GM19328 (cell line): ENCODE data around the gene RACK1.

Experiments used
- ATAC-seq: cut with Tn5 transposase; IDR thresholded peaks from one replicate; pipeline ENCODE4 v1.9.1; 2021; ENCODE audit warnings: mild to moderate bottlenecking, moderate library complexity; ENCODE audit not compliant: unreplicated experiment

The RACK1 gene

GRCh38 chr5:181234455-181235306, 9.0 kb downstream of the RACK1 start:
- no peak for ATAC-seq

DNA sequence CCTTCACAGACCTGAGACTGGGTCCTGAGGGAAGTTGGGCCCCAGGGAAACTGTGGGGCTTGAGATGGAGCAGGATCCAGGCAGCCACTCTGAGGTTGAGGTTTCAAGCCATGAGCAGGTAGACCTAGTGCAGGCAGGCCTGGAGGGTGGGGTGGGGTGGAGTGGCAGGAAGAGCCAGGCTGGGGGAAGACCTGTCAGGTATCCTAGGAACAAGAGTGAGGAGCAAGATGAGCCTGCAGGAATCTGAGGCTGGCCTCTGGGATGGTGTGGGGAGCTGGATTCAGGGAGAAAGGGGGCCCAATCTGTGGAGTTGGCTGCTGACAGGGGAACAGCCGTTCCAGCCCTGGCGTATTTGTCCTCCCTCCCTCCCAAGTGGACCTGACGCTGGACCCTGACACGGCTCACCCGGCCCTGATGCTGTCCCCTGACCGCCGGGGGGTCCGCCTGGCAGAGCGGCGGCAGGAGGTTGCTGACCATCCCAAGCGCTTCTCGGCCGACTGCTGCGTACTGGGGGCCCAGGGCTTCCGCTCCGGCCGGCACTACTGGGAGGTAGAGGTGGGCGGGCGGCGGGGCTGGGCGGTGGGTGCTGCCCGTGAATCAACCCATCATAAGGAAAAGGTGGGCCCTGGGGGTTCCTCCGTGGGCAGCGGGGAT, 9.8 kb downstream of the RACK1 start:
- ATAC-seq = no peak

- no peak for ATAC-seq
Observed at GRCh38 chr5:181233088-181233800, 10.5 kb downstream of the RACK1 start.

- ATAC-seq = no peak
Observed at GRCh38 chr5:181232593-181232992, 11.1 kb downstream of the RACK1 start.

- ATAC-seq = no peak
Observed at GRCh38 chr5:181231432-181231831, 12.3 kb downstream of the RACK1 start.

GRCh38 chr5:181230551-181230950, 13.2 kb downstream of the RACK1 start:
- no peak for ATAC-seq

DNA sequence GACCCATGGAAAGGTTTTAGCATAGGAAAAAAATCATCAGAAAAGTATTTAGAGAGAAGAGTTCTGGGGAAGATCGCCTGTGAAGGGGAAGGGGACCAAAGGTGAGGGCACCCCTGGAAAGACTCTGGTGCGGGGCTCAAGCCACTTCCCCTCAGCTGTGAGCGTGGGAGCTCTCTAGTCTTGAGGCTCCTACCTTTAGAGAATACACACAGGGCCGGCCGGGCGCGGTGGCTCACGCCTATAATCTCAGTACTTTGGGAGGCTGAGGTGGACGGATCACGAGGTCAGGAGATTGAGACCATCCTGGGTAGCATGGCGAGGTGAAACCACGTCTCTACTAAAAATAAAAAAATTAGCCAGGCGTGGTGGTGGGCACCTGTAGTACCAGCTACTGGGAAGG, 13.7 kb downstream of the RACK1 start:
- no peak for ATAC-seq

DNA sequence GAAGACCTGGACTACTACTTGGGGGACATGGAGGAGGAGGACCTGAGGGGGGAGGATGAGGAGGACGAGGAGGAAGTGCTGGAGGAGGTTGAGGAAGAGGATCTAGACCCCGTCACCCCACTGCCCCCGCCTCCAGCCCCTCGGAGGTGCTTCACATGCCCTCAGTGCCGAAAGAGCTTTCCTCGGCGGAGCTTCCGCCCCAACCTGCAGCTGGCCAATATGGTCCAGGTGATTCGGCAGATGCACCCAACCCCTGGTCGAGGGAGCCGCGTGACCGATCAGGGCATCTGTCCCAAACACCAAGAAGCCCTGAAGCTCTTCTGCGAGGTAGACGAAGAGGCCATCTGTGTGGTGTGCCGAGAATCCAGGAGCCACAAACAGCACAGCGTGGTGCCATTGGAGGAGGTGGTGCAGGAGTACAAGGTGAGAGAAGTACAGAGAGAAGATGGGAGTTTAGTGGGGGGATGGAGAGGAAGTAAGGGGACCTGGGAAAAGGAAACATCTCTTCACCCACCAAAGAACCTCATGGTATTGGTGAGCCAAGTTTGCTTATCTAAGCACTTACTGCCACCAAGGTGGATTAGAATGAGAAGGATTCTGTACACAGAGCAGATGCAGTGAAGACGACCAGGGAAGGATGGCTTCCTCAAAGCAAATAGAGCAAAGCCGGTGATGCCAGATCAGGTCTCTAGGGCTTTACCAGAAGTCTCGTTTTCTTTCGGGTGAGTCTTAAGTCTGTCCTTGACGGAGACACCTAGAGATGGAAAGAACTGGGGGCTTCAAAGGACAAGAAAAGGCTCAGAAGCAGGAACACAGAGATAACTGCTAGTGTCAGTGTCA, 19.1 kb downstream of the RACK1 start:
- ATAC-seq = no peak

- no peak for ATAC-seq
Observed at GRCh38 chr5:181223729-181224389, 19.8 kb downstream of the RACK1 start.

DNA sequence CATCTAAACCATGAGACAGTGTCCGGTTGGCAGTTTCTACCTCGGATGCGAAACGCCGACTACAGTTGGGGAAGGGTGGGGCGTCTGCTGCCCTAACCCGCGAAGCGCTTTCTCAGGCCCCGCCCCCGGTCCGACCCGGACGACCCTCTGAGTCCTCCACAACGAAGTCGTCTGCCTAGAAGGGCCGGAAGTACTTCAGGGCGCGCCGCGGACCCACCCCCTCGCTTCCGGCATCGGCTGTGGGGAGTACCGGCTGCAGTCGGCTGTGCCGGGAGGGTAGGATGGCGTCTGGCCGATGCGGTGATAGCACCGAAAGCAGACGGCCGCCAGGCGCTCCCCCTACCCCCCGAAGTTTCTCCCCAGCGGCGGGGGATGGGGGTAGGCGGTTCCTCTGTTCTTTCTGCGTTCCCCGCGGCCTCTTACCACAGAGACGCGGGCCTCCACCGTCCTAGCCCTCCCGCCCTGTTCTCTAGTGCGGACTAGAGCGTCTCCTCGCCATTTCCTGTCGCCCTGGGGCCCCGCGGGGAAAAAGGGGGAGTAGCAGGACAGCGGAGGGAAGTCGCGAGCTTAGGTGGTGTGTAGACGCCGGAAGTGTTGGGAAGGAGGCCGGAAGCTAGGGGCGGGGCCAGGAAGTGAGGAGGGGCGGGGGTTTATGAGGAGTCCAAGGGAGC, 20.5 kb downstream of the RACK1 start, which contains the start of gene TRIM41:
Gene TRIM41, plus strand, starts transcription at position 224 of the 671 bp plus-strand sequence. CDS start 719 bp downstream, outside the sequence.
- ATAC-seq = peak; percentile 62

GRCh38 chr5:181222630-181223057, 21.1 kb downstream of the RACK1 start:
- ATAC-seq = no peak

- peak; percentile 33 for ATAC-seq
Observed at GRCh38 chr5:181221792-181222629, 21.7 kb downstream of the RACK1 start.

DNA sequence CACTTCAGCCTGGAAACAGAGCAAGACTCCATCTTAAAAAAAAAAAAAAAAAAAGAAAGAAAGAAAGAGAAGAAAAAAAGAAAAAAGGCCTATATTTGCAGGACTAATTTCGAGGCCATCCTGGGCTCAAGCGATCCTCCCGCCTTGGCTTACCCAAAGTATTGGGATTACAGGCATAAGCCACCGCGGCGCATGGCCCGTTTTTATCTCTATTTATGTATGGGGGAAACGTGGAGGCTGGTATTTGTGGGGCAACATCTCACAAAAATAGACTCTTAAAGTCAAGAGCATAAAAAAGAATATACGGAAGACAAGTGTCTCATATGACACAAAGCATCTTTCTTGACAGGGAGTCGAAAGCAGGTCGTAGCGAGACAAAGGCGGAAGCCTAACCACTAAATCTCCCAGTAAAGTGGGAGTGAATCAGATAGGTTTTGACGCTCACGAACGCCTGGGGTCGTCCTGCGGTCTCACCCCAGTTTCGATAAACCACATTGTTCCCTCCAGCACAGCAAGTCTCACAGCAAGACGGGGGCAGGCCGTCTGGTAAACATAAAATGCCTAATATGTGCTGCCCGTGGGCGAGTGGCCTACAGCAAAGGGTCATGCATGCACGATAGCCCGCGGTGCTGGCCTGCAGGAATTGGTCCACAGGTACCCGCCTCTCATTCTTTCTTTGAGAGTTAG, 22.5 kb downstream of the RACK1 start:
- ATAC-seq = no peak

DNA sequence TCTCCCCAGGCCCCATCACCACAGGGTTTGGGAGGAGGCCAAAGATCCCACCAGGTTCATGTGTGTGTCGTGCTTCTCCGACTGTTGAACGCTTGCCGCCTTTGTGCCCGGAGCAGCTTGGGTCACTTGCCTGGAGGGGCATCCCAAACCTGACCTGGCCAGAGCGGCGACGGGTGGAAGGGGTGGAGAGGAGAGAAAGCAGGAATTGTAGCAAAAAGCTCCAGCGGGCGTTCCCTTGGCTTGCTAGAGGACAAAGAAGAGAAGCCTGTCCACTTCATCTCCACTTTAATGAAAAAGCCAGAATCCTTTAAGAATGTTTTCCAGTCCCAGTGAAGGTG, 23.6 kb downstream of the RACK1 start:
- no peak for ATAC-seq

DNA sequence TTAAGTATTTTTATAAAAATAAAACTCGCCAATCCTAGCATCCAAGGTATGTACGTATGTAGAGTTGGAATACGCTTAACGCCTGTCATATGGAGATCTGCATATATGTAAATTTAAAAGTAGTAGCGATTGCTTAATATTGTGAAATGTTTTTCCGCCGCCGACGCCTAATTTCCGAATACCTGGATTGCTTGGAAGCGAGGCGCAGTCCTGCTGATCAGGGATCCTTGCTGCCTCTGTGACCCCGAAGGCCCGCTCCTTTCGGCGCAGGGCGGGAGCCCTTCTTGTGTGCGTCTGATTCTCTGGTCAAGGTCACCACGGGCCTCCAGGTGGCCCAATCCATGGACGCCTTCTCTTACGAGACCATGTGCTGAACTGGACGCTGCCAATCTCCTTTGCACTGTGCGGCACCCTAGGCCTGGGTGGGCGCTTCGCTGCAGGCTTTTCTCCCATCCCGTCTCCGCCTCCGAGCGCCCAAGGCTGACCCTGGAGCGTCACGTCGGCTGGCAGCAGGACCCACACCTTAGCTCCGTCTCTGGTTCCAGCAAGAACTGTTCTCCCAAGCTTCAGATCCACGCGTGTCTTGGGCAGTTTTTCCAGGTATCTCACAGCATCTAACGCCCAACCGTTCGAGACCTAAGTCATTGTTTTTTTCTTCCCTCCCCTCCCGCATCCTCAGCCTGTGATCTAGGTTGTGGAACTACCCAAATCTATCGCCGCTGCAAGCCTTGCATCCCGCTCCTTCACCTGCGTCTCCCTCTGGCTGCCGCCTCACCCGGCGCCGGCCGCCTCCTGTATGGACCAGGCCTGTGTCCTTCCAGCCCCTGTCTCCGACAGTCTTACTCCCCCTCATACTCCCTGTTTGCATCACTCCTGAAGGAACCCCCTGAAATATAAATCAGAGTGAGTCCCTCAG, 24.2 kb downstream of the RACK1 start:
- ATAC-seq = no peak

DNA sequence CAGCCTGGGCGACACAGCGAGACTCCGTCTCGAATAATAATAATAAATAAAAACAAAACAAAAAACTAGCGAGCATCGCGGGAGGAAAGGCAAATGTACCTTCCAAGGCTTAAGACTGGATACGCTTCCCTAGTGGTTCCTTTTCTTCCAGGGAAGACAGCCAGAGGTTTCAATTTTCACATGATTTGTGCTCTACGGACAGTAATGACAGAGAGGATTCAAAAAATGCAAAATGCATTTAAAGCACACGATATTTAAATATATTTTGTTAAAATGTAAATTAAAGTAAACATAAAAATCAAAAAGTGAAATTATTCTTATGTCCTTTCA, 24.9 kb downstream of the RACK1 start:
- no peak for ATAC-seq

GRCh38 chr5:181217803-181218062, 26.0 kb downstream of the RACK1 start:
- ATAC-seq = no peak
